ENCODE measurements around the gene CYP2W1.
"Not testable (repeated sequence)": the region's sequence is repeated elsewhere in the genome, so short reads cannot be mapped to it uniquely, and the experiment has no call there.

The CYP2W1 gene

GRCh38 chr7:999149-999879 lies 16.3 kb downstream of the CYP2W1 start:
- no peak for DNase-seq (ENCODE audit: low spot score)

DNA sequence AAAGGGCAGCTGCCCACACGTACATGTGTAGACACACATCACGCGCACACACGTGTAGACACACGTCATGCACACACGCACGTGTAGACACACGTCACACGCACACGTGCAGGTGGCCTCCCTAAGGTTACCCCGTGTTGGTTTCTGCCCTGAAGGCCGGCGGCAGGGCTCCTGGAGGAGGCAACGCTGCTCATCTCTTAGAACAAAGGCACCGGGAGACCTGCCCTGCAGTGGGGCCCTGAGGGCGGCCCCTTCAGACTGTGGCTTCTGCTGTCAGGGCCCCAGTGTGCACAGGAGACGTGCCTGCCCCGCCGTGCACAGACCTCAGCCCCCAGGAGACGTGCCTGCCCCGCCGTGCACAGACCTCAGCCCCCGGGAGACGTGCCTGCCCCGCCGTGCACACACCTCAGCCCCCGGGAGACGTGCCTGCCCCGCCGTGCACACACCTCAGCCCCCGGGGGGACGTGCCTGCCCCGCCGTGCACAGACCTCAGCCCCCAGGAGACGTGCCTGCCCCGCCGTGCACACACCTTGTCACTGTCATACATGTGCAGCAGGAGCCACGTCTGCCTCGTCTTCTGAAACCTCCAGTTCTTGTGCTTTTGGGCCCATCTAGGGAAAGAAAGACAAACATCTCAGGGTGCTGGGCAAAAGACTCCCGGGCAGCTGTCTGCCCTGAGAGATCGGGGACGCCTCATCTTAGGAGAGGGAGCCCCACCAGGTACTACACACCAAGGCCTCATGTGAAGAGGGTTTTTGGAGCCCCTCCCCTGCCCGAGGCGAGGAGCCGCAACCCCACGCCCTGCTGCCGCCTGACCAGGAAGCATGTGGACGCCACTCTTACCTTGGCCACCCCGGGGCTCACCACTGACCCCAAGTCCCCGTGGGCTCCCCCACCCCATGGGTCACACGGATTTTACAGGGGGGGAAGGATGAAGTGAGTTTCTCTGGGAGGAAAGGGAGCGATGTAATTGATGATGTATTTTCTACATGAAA lies 17.3 kb downstream of the CYP2W1 start:
- DNase-seq (ENCODE audit: low spot score), result no peak

DNA sequence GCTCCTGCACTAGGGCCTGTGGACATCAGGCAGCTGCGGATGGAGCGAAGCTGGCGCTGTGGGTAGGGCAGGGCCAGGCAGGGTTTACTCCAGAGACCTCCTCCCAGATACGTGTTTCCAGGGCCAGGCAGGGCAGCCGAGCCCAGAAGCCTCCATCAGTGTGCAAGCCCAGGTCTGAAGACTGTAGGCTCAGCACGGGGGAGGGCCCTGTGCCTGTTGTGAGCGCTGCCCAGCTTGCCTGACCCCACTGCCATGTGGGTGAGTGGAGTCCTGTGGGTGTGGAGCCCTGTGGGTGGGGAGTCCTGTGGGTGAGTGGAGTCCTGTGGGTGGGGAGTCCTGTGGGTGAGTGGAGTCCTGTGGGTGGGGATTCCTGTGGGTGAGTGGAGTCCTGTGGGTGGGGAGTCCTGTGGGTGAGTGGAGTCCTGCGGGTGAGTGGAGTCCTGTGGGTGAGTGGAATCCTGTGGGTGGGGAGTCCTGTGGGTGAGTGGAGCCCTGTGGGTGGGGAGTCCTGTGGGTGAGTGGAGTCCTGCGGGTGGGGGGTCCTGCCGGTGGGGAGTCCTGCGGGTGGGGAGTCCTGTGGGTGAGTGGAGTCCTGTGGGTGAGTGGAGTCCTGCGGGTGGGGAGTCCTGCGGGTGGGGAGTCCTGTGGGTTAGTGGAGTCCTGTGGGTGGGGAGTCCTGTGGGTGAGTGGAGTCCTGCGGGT lies 18.2 kb downstream of the CYP2W1 start:
- not testable (repeated sequence) for DNase-seq (ENCODE audit: low spot score)

DNA sequence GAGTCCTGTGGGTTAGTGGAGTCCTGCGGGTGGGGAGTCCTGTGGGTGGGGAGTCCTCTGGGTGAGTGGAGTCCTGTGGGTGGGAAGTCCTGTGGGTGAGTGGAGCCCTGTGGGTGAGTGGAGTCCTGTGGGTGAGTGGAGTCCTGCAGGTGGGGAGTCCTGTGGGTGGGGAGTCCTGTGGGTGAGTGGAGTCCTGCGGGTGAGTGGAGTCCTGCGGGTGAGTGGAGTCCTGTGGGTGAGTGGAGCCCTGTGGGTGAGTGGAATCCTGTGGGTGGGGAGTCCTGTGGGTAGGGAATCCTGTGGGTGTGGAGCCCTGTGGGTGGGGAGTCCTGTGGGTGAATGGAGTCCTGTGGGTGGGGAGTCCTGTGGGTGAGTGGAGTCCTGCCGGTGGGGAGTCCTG lies 19.0 kb downstream of the CYP2W1 start:
- not testable (repeated sequence) for DNase-seq (ENCODE audit: low spot score)

GRCh38 chr7:1002445-1002844 lies 19.5 kb downstream of the CYP2W1 start:
- DNase-seq (ENCODE audit: low spot score), result not testable (repeated sequence)

GRCh38 chr7:1004018-1004852 lies 21.3 kb downstream of the CYP2W1 start:
- DNase-seq (ENCODE audit: low spot score), result no peak

- DNase-seq (ENCODE audit: low spot score), result no peak
These were observed 22.3 kb downstream of the CYP2W1 start for GRCh38 chr7:1005303-1005702.

DNA sequence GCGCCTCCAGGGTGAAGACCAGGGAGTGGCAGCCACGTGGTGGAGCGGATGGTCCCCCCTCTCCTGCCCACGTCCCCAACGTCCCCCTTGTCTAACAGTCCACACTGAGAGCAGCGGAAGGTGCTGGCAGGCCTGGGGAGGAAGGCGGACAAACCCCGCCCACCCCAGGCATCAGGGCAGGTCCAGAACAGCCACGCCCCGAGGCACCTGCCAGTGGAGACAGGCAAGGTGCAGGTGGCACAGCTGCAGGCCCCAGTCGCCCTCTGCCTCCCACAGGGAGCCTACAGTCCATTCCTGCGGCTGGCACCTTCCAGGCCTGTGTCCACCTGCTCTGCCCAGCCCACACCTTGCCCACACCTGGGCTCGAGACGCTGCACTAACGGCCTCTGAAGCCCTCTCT lies 24.9 kb downstream of the CYP2W1 start:
- no peak for DNase-seq (ENCODE audit: low spot score)

DNA sequence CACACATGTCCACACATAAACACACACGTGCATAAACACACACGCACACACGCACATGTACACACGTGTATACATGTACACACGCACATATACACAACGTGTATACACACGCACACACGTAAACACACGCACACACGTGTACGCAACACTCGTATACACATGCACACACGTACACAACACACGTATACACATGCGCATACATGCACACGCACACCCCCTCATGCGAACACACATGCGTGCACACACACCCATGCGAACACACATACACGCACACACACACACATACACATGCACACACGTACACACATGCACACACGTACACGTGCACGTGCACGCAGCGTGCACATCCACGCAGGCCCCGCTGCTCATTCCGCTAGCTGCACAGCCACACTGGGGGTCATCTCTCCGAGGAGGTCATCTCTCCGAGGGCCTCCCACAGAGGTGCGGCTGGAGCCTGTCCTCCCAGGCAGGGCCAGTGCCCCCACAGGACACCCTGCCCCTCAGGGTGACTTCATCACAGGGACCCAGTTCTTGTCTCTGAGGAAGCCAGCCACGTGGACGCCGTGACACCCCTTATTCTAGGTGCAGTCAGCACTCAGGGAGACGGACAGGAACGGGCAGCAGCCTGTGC lies 25.9 kb downstream of the CYP2W1 start:
- no peak for DNase-seq (ENCODE audit: low spot score)

DNA sequence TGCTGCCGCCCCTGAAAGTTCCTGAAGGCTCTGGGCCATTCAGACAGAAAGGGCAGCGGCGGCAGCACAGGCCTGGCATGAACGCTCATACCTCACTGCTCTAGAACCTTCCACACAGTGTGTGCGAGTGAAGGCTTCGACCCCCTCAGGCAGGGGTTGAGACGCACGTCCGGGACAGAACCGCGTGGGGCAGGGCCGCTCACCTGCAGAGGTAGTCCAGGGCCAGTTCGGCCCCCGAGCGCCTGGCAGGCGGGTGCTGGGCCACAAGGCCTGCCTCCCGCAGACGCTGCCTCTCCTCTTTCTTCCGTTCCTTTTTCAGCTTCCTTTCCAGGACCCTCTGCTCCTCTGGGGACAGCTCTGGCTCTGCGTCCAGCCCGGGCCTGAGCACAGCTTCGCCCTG lies 26.8 kb downstream of the CYP2W1 start:
- DNase-seq (ENCODE audit: low spot score), result no peak

- no peak for DNase-seq (ENCODE audit: low spot score)
These were observed 27.2 kb downstream of the CYP2W1 start for GRCh38 chr7:1010226-1010625.

DNA sequence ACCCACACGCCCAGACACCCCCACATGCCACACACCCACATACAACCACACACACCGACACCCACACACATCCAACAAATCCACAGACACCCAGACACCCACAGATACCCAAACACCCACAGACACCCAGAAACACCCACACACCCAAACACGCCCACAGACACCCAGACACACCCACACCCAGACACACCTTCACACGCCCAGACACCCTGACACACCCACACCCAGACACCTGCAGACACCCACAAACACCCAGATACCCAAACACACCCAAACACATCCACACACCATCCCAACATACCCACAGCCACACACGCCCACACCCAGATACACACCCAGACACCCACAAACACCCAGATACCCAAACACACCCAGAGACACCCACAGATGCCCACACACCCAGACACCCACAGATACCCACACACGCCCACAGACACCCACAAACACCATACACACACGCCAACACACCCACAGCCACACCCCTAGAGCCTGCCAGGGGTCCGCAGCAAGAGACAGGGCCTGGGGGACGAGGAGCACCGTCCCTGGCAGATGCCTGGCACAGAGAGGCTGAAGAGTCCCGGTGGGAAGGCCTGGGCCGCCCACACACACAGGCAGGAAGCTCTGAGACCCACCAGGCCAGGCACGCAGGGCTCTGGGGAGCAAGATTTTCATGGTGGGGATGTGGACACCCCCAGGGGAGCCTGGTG lies 28.5 kb downstream of the CYP2W1 start:
- no peak for DNase-seq (ENCODE audit: low spot score)

DNA sequence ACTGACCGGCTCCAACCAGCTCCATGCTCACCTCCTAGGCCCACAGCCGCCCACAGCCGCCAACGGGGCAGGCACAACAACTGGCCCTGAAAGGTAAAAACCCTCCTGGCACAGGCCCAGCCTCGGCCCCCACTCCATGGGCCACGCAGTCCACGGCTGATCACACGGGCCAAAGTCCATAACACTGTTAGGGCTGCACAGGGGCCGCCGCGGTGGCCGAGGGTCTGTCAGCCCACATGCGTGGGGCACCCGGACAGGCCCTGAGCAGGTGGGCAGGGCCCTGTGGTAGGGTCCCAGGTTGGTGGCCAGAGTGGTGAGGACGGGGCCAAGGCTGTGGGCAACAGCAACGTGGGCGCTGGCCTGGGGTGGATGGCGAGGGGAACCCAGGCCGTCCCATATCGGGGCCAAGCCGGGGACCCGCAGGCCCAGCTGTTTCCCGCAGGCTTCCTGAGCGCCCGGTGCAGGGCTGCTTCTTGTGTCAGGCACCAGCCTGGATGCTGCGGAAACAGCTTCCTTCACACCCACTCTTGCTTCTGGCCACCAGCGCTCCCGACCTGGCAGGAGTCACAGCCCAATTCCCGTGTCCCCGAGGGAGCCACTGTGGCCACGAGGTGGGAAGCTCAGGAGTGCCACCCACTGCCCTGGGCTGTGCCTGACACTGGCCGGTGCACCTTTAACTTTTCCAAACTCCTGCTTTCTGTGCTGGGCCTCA lies 29.2 kb downstream of the CYP2W1 start:
- DNase-seq (ENCODE audit: low spot score), result no peak

DNA sequence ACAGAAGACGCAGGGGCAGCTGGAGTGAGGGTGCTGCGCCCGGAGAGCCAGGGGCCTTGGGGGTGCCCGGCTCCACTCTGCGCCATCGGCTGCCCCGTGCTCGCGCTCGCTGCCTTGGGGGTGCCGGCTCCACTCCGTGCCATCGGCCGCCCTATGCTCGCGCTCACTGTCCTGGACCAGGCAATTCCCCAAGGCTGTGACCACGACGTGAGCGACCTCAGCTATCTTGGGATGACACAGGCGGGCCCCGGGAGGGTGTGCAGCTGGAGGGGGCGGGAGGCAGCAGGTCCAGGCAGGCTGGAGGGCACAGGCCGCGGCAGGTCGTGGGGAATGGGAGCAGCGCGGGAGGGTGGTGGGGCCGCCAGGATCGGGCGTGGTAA lies 29.7 kb downstream of the CYP2W1 start:
- DNase-seq (ENCODE audit: low spot score), result no peak

DNA sequence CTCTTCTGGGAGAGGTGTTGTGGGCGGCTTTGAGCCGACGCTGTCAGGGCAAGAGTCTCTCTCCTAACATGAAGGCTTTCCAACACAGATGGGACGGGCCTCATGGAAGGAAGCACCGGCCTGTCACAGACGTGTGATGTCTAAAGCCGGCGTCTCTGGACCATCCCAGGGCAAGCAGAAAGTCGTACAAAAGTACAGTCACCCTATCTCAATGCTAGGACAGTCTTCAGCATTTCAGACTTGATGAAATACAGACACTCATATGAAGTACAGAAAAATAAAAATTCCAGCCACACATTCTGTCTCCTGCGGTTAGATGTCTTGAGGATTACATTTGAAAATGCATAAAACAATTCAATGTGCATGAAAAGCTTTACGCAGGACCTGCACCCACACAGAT lies 30.6 kb downstream of the CYP2W1 start:
- DNase-seq (ENCODE audit: low spot score), result no peak

- no peak for DNase-seq (ENCODE audit: low spot score)
These were observed 31.7 kb downstream of the CYP2W1 start for GRCh38 chr7:1014681-1015080.

DNA sequence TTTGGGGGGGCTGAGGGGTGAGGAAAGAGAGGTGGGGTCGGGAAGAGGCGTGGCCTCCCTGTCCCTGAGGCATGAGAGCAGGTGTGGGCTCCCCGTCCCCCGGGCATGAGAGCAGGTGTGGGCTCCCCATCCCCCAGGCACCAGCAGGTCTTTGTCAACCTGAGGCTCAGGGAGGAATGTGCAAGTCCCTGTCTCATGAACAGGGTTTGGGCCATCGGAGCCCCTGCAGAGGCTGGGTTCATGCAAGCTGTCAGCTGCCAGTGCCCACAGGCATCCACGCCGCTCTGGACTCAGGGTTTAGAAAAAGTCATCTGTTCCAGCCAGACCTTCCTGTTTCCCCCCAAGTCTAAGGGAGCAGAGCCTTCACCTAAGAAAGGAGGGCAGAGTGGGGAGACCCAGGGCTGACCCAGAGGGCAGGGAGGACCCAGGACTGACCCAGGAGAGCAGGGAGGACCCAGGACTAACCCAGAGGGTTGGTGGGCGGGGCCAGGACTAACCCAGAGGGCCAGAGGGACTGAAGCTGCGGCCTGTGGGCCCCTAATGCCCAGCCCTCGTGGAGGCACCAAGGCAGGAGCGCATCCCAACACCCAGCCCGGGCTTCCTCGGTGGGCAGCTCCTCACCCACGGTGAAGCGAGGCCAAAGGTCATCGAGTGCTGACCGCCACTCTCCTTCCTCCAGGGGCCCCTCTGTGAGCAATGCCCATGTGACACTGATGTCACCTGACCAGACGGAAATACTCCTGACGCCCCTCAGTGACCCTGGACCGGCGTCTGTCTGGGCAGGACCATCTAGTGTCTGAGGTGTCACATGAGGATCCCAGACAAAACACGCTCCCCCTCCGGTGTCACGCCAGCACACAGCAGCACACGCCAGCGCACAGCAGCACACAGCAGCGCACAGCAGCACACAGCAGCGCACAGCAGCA lies 32.5 kb downstream of the CYP2W1 start:
- DNase-seq (ENCODE audit: low spot score), result no peak

All from AG08395 (cell line).